Measurements from ENCODE around the gene MAN1B1. TPM values are rescaled to one million over a fixed set of nuclear protein-coding genes. Genes with fewer than 3 reads are reported as not detected.
A peak's percentile ranks its signal among the peaks of the same experiment; 100 is the strongest.

The MAN1B1 gene
- total and polyA plus RNA-seq, 4 donors = 38.3 to 81.3 (median 62.3) TPM

- Histone ChIP-seq H3K36me3 (ENCODE audit: control insufficient read depth, insufficient read depth, low read length) (peaks cover 35% of the 10 kb centered on the region), H3K27ac (ENCODE audit: low read depth, low read length) (no peak overlapping the region), H3K9me3 (ENCODE audit: control insufficient read depth, insufficient read depth, low read length) (no peaks in the 10 kb centered on the region), H3K4me3 (ENCODE audit: low read depth, low read length) (no peak overlapping the region), H3K27me3 (ENCODE audit: control insufficient read depth, insufficient read depth, low read length) (peaks cover 56% of the 10 kb centered on the region), H3K4me1 (ENCODE audit: control insufficient read depth, insufficient read depth, low read length) (peaks cover 76% of the 10 kb centered on the region)
- 67% methylated on average over 1 of the region's 8 CpGs for WGBS (ENCODE audit: insufficient coverage)
- DNase-seq (ENCODE audit: low read depth in 4 of 6, low spot score in 6 of 6) = no peak
These were observed 34.5 kb upstream of the MAN1B1 start for GRCh38 chr9:137052293-137052692.

DNA sequence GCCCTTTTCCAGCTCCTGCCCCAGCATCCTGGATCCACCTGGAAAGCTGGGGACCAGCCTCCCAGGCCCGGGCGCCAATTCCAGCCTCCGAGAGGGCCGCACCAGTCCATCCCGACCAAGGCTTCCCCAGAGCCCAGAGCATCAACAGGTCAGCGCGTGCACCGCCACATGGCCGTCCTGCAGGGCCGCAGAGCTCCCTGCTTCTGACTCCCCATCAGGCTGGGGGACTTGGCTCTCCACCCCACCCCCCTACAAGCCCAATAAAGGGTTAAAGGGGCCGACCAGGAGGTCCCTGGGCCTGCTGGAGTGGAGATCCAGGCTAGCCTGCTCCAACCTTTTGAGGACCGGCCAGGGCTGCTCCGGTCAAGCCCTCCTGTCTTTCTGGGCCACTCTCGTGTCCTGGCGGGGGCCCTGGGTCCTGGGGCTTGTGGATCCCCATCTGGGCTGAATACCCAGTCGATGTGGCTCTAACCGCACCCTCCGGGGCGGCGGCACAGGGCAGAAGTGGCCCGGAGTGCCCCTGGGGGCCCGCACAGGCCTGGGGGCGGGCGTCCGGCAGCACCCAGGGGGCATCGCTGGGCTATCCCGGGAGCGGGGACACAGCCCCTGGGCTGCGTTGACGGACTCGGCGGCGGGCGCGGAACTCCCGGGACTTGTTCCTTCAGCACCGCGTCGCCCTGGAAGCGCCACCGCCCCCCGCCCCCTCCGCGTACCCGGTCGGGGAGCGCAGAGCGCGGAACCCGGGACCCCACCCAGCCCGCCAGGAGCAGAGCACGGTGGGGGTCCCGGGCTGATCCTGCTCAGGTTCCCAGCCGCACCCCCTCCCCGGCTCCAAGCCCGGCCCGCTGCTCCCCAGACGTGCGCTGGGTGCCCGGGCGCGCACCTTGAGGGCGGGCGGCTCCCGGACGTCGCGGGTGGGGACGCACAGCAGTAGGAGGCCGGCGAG lies 33.5 kb upstream of the MAN1B1 start:
- Histone ChIP-seq H3K9me3 (ENCODE audit: control insufficient read depth, insufficient read depth, low read length) (no peaks in the 10 kb centered on the region), H3K36me3 (ENCODE audit: control insufficient read depth, insufficient read depth, low read length) (peaks cover 29% of the 10 kb centered on the region), H3K4me1 (ENCODE audit: control insufficient read depth, insufficient read depth, low read length) (peaks cover 76% of the 10 kb centered on the region), H3K4me3 (ENCODE audit: low read depth, low read length) (peak overlapping the region; percentile 28), H3K27ac (ENCODE audit: low read depth, low read length) (no peak overlapping the region), H3K27me3 (ENCODE audit: control insufficient read depth, insufficient read depth, low read length) (peaks cover 46% of the 10 kb centered on the region)
- no peak for DNase-seq (ENCODE audit: low read depth in 4 of 6, low spot score in 6 of 6)
- 11% methylated on average over 69 of the region's 71 CpGs for whole genome bisulfite sequencing (ENCODE audit: insufficient coverage)

DNA sequence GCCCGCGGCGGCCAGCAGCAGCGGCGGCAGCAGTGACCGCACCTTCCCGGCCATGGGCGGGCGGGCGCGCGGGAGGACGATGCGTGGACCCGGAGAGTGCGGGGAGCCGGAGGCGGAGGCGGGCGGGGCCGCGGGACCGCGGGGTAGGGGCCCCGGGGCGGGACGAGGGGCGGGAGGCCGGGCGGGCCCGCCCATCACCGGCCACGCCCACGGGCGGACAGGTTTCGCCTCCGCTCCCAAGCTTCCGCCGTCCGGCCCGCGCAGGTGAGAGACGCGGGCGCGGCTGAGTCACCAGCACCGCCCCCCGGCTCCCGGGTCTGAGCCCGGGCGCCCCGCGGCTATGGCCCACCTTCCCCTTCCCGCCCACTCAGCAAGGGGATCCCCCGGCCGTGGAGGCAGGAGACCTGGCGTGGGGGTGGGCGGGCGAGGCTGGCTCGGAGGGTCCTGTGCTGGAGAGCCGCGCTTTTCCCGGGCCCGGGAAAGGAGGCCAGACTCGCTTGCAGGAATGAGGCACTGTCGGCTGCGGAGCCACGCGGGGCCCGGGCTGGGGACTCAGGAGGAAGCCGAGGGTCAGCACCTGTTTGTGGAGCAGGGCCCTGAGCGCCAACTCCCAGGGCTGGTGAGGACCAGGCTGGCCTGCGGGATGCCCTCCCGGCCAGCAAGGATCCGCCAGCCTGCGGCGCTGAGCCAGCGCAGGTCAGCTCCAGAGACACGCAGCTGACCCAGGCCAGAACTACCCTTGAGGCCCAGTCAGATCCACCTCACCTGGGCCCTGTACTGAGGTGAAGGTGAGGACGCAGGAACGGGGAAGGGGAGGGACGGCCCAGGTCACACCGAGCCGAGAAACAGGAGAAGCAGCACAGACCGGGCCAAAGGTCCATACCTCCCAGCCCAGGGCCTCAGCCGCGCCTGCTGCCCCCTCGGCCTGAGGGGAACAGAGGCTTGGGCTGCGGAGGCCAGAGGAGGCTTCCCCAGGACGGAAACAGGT lies 32.5 kb upstream of the MAN1B1 start, which contains the start of gene ENTPD2:
Gene ENTPD2, minus strand, starts transcription at position 118 of the 988 bp plus-strand sequence. Its CDS starts 64 bp downstream, at position 54.
- peaks cover 68% of the 10 kb centered on the region for H3K4me1 ChIP-seq (ENCODE audit: control insufficient read depth, insufficient read depth, low read length)
- no peaks in the 10 kb centered on the region for H3K9me3 ChIP-seq (ENCODE audit: control insufficient read depth, insufficient read depth, low read length)
- H3K36me3 ChIP-seq (ENCODE audit: control insufficient read depth, insufficient read depth, low read length) = peaks cover 26% of the 10 kb centered on the region
- no peak for DNase-seq (ENCODE audit: low read depth in 4 of 6, low spot score in 6 of 6)
- H3K27me3 ChIP-seq (ENCODE audit: control insufficient read depth, insufficient read depth, low read length) = peaks cover 41% of the 10 kb centered on the region
- peak within 1 kb of the TSS; percentile 94 for H3K27ac ChIP-seq (ENCODE audit: low read depth, low read length)
- peak within 1 kb of the TSS; percentile 28 for H3K4me3 ChIP-seq (ENCODE audit: low read depth, low read length)
- 15% methylated on average over 88 of the region's 90 CpGs for WGBS (ENCODE audit: insufficient coverage)

DNA sequence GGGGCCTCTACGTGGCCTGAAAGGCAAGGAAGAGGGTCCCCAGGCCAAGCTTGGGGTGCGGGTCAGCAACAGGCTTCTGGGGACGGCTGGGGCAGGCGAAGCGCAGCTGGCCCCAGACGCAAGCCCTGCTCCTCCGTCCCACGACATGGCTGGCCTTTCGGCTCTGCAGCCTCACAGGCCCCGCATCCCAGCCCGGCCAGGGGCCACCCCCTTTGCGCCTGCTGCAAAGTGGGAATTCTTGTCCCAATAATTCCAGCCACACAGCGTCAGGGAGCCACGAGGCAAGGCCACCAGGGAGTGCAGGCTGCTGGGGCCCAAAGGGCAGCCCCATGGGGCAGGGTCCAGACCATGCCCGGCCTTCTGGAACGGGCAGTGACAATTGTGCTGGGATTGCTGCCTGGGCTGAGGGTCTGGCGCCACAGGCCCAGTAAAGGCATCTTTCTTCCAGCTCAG lies 31.8 kb upstream of the MAN1B1 start:
- Histone ChIP-seq H3K27ac (ENCODE audit: low read depth, low read length) (peak overlapping the region; percentile 94), H3K36me3 (ENCODE audit: control insufficient read depth, insufficient read depth, low read length) (peaks cover 25% of the 10 kb centered on the region), H3K4me3 (ENCODE audit: low read depth, low read length) (no peak overlapping the region), H3K27me3 (ENCODE audit: control insufficient read depth, insufficient read depth, low read length) (peaks cover 34% of the 10 kb centered on the region), H3K9me3 (ENCODE audit: control insufficient read depth, insufficient read depth, low read length) (no peaks in the 10 kb centered on the region), H3K4me1 (ENCODE audit: control insufficient read depth, insufficient read depth, low read length) (peaks cover 61% of the 10 kb centered on the region)
- no peak for DNase-seq (ENCODE audit: low read depth in 4 of 6, low spot score in 6 of 6)
- 48% methylated on average over 17 of the region's 17 CpGs for WGBS (ENCODE audit: insufficient coverage)

DNA sequence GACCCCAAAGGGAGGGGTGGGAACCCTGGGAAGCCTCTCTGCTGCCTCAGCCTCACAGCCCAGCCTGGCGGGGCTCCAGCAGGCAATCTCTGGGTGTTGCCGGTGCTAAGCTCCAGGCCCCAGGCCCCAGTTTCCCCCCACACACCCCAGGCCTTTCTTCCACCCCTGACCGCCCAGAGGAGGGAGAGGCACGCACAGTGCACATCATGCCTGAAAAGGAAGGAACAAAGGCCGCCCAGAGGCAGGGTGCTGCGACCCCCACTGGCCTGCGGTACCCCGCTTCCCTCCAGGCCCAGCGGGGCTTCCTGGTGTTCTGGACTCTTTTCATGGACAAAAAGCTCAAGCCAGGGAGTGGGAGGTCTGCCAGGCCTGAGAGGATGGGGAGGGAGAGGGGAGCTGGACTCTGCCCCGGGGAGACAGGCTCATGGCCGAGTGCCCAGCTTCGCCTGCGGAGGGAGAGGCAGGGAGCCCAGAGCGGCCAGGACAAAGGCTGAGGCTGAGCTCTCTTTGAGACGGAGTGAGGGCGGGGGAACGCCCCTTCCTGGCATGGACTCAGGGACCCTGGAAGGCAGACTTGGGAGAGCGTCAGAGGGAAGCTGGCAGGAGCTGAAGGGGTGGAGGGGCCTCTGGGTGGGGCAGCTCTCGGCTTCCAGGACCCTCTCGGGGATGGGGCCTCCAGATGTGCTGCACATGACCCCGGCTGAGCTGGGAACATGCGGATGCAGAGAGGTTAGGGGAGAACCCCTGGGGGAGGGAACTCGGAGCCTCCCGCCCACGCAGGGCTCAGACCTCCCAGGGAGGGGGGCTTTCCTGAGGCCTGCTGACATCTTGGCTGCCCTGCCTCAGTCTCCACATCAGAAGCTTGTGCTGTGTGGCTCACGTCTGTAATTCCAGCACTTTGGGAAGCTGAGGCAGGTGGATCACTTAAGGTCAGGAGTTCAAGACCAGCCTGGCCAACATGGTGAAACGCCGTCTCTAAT lies 31.1 kb upstream of the MAN1B1 start:
- WGBS (ENCODE audit: insufficient coverage) = 27% methylated on average over 24 of the region's 28 CpGs
- Histone ChIP-seq H3K4me3 (ENCODE audit: low read depth, low read length) (no peak overlapping the region), H3K4me1 (ENCODE audit: control insufficient read depth, insufficient read depth, low read length) (peaks cover 55% of the 10 kb centered on the region), H3K27ac (ENCODE audit: low read depth, low read length) (peak overlapping the region; percentile 94), H3K36me3 (ENCODE audit: control insufficient read depth, insufficient read depth, low read length) (peaks cover 21% of the 10 kb centered on the region), H3K9me3 (ENCODE audit: control insufficient read depth, insufficient read depth, low read length) (no peaks in the 10 kb centered on the region), H3K27me3 (ENCODE audit: control insufficient read depth, insufficient read depth, low read length) (peaks cover 34% of the 10 kb centered on the region)
- peak; percentile 78 to 98 (median 88) for DNase-seq (ENCODE audit: low read depth in 4 of 6, low spot score in 6 of 6)

- peaks cover 9% of the 10 kb centered on the region for H3K36me3 ChIP-seq (ENCODE audit: control insufficient read depth, insufficient read depth, low read length)
- H3K27me3 ChIP-seq (ENCODE audit: control insufficient read depth, insufficient read depth, low read length) = peaks cover 29% of the 10 kb centered on the region
- no peak overlapping the region for H3K4me3 ChIP-seq (ENCODE audit: low read depth, low read length)
- H3K27ac ChIP-seq (ENCODE audit: low read depth, low read length) = no peak overlapping the region
- no peak for DNase-seq (ENCODE audit: low read depth in 4 of 6, low spot score in 6 of 6)
- no peaks in the 10 kb centered on the region for H3K9me3 ChIP-seq (ENCODE audit: control insufficient read depth, insufficient read depth, low read length)
- peaks cover 55% of the 10 kb centered on the region for H3K4me1 ChIP-seq (ENCODE audit: control insufficient read depth, insufficient read depth, low read length)
- WGBS (ENCODE audit: insufficient coverage) = 70% methylated on average over 10 of the region's 17 CpGs
These were observed 29.9 kb upstream of the MAN1B1 start for GRCh38 chr9:137056739-137057415.

- H3K9me3 ChIP-seq (ENCODE audit: control insufficient read depth, insufficient read depth, low read length) = no peaks in the 10 kb centered on the region
- H3K4me1 ChIP-seq (ENCODE audit: control insufficient read depth, insufficient read depth, low read length) = peaks cover 55% of the 10 kb centered on the region
- H3K27ac ChIP-seq (ENCODE audit: low read depth, low read length) = no peak overlapping the region
- H3K4me3 ChIP-seq (ENCODE audit: low read depth, low read length) = no peak overlapping the region
- peaks cover 22% of the 10 kb centered on the region for H3K27me3 ChIP-seq (ENCODE audit: control insufficient read depth, insufficient read depth, low read length)
- no peak for DNase-seq (ENCODE audit: low read depth in 4 of 6, low spot score in 6 of 6)
- 41% methylated on average over 12 of the region's 16 CpGs for WGBS (ENCODE audit: insufficient coverage)
- H3K36me3 ChIP-seq (ENCODE audit: control insufficient read depth, insufficient read depth, low read length) = peaks cover 7% of the 10 kb centered on the region
These were observed 29.2 kb upstream of the MAN1B1 start for GRCh38 chr9:137057545-137057944.

GRCh38 chr9:137058521-137059234 lies 28.1 kb upstream of the MAN1B1 start:
- 82% methylated on average over 7 of the region's 9 CpGs for WGBS (ENCODE audit: insufficient coverage)
- H3K27me3 ChIP-seq (ENCODE audit: control insufficient read depth, insufficient read depth, low read length) = peaks cover 12% of the 10 kb centered on the region
- H3K4me1 ChIP-seq (ENCODE audit: control insufficient read depth, insufficient read depth, low read length) = peaks cover 53% of the 10 kb centered on the region
- H3K9me3 ChIP-seq (ENCODE audit: control insufficient read depth, insufficient read depth, low read length) = no peaks in the 10 kb centered on the region
- H3K4me3 ChIP-seq (ENCODE audit: low read depth, low read length) = no peak overlapping the region
- no peak overlapping the region for H3K27ac ChIP-seq (ENCODE audit: low read depth, low read length)
- DNase-seq (ENCODE audit: low read depth in 4 of 6, low spot score in 6 of 6) = no peak
- H3K36me3 ChIP-seq (ENCODE audit: control insufficient read depth, insufficient read depth, low read length) = peaks cover 17% of the 10 kb centered on the region
